Putamen (tissue), 1 donor: ENCODE results near the gene GATAD1.
"Not testable (repeated sequence)": the region's sequence is repeated elsewhere in the genome, so short reads cannot be mapped to it uniquely, and the experiment has no call there.

Source experiments
- DNase-seq: peaks from one replicate; pipeline ENCODE4 v3.0.0-alpha.2; 2016; ENCODE audit warnings: low spot score

GATAD1 gene

GRCh38 chr7:92483624-92484023, 36.3 kb downstream of the GATAD1 start:
- not testable (repeated sequence) for DNase-seq

- DNase-seq = not testable (repeated sequence)
Measured at GRCh38 chr7:92484226-92484625, 36.9 kb downstream of the GATAD1 start.

- DNase-seq = no peak
Measured at GRCh38 chr7:92485267-92485892, 38.1 kb downstream of the GATAD1 start.

- no peak for DNase-seq
Measured at GRCh38 chr7:92485974-92486373, 38.7 kb downstream of the GATAD1 start.

- DNase-seq = no peak
Measured at GRCh38 chr7:92487804-92488203, 40.5 kb downstream of the GATAD1 start.

GRCh38 chr7:92489634-92490033, 42.4 kb downstream of the GATAD1 start:
- DNase-seq = no peak

GRCh38 chr7:92496876-92497275, 49.6 kb downstream of the GATAD1 start:
- no peak for DNase-seq

DNA sequence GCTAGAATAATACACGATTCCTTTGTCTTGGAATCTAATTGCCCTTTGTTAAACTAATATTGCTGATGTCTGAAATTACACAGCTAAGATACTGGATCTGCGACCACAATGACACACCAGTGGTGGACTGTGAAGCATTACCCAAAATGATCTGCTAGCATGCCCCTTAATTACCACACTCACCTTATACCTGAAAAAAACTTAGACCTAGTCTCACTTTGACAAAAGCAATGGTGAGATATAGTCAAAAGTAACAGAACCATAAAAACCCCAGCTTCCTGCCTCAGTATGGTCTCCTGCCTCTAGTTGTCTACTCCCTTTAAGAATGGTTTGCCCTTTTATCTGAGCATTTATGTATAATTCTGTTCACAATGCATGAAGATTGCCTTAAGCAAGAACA, 51.3 kb downstream of the GATAD1 start:
- no peak for DNase-seq

GRCh38 chr7:92503767-92504166, 56.5 kb downstream of the GATAD1 start:
- no peak for DNase-seq

DNA sequence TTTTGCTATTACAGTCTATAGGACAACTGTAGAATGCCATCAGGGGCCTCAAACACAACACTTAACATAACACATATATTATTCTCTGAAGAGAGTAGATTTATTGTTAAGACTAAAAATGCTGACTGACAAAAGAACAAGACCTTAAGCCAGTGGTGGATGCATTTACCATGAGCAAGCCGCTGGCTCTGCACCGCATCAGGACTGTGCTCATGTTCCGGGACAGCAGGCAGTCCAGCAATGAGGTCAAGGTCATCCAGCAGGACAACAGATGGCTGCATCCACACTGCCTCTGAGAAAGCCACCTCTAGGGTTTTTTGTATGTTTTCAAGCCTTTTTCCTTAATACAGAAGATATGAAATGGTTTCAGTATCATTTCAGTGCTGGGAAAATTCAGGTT, 57.3 kb downstream of the GATAD1 start:
- no peak for DNase-seq

DNA sequence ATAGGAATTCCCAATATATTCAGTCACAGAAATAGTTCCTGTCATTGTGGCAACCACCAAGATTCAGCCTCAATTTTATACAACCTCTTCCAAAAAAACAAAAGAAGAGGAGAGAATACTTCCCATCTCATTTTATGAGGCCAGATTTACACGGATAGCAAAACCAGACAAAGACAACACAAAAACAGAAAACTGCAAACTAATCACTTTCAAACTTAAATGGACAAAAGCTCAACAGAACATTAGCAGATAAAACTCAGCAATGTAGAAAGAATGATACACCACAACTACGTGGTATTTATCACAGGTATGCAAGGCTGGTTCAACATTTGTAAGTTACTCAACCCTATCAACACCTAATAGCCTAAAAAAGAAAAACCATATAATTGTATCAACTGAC, 59.1 kb downstream of the GATAD1 start:
- no peak for DNase-seq

GRCh38 chr7:92508946-92509345, 61.7 kb downstream of the GATAD1 start:
- DNase-seq = no peak
